Activated CD8-positive, alpha-beta T cell treated with anti-CD3 and anti-CD28 coated beads for 36 hours (primary cell): ENCODE results near the gene GRM6. TPM values are rescaled to one million over a fixed set of nuclear protein-coding genes. Genes with fewer than 3 reads are reported as not detected.

Experiments used
- ATAC-seq: fragments of 200-7000 bp; cut with Tn5 transposase; one replicate; pipeline ENCODE4 v1.10.0; 2021; ENCODE audit warnings: mild to moderate bottlenecking, moderate library complexity
- CTCF ChIA-PET: fragments of 350-600 bp; sonication (Branson Sonifier 250); formaldehyde crosslinking; loops from one replicate; lab custom pipeline; 2021; ENCODE audit warnings: antibody characterized with exemption; lab: Charles Lee
- POLR2A ChIA-PET: fragments of 350-600 bp; sonication (Branson Sonifier 250); formaldehyde crosslinking; loops from one replicate; lab custom pipeline; 2021; ENCODE audit warnings: antibody characterized with exemption; lab: Charles Lee
- DNase-seq: peaks from one replicate; pipeline ENCODE4 v3.0.0-alpha.2; 2020
- H3K27ac Mint-ChIP-seq: one replicate; pipeline ENCODE4 v1.8.0; 2021; ENCODE audit warnings: mild to moderate bottlenecking, mixed read lengths
- H3K27me3 Mint-ChIP-seq: one replicate; pipeline ENCODE4 v1.8.0; 2021; ENCODE audit warnings: mixed read lengths
- H3K36me3 Mint-ChIP-seq: one replicate; pipeline ENCODE4 v1.8.0; 2021; ENCODE audit warnings: low read depth, mixed read lengths
- H3K4me1 Mint-ChIP-seq: one replicate; pipeline ENCODE4 v1.8.0; 2021; ENCODE audit warnings: low read depth, mixed read lengths
- H3K4me3 Mint-ChIP-seq: one replicate; pipeline ENCODE4 v1.8.0; 2021; ENCODE audit warnings: mild to moderate bottlenecking, moderate library complexity, mixed read lengths
- H3K9me3 Mint-ChIP-seq: one replicate; pipeline ENCODE4 v1.8.0; 2021; ENCODE audit warnings: mixed read lengths
- CTCF ChIP-seq: fragments of 200-600 bp; IDR thresholded peaks from one replicate; pipeline ENCODE4 v1.8.0; 2022; ENCODE audit warnings: antibody characterized with exemption, mild to moderate bottlenecking
- intact Hi-C: fragments of 100-400 bp; cut with micrococcal nuclease; formaldehyde crosslinking; loops from one replicate; pipeline ENCODE4 v1.10.0; 2022
- total RNA-seq, 2 experiments: library from RNA; stranded (reverse); gene quantifications; one replicate each; pipeline ENCODE4 v1.2.3, GENCODE V29; 2021

Gene GRM6
- total RNA-seq, 2 experiments from 2014 or later = not detected

GRCh38 chr5:178965465-178966055 is 29.6 kb downstream of the GRM6 start:
- DNase-seq (no peak), ATAC-seq (no peak)
- no peaks in the 10 kb centered on the region for H3K4me1 Mint-ChIP-seq
- POLR2A ChIA-PET = interaction anchor here (0.6 kb wide), 1 partner anchor 78 kb away, joined by 3 read pairs; no protein-coding TSS in a partner anchor
- CTCF ChIA-PET = no interaction called here
- H3K27ac Mint-ChIP-seq = no peak overlapping the region
- no peak overlapping the region for H3K4me3 Mint-ChIP-seq
- H3K9me3 Mint-ChIP-seq = peaks cover 65% of the 10 kb centered on the region
- peaks cover 26% of the 10 kb centered on the region for H3K36me3 Mint-ChIP-seq
- H3K27me3 Mint-ChIP-seq = no peaks in the 10 kb centered on the region
- intact Hi-C loops = no loop called here
- no peak for TF ChIP-seq CTCF

- H3K9me3 Mint-ChIP-seq = peaks cover 64% of the 10 kb centered on the region
- DNase-seq (no peak), ATAC-seq (no peak)
- H3K4me1 Mint-ChIP-seq = no peaks in the 10 kb centered on the region
- no peak overlapping the region for H3K27ac Mint-ChIP-seq
- peaks cover 46% of the 10 kb centered on the region for H3K36me3 Mint-ChIP-seq
- POLR2A ChIA-PET = no interaction called here
- intact Hi-C loops = no loop called here
- no peak overlapping the region for H3K4me3 Mint-ChIP-seq
- peaks cover 32% of the 10 kb centered on the region for H3K27me3 Mint-ChIP-seq
- CTCF ChIA-PET = no interaction called here
- no peak for TF ChIP-seq CTCF
Observed at GRCh38 chr5:178941361-178941760, 53.8 kb downstream of the GRM6 start.

GRCh38 chr5:178940569-178941360 is 54.4 kb downstream of the GRM6 start, which contains the start of gene ZNF454:
TSS of gene ZNF454 (plus strand) at chr5:178941198. CDS start at chr5:178942792, 1,594 bp downstream.
- Mint-ChIP-seq H3K4me3 (no peak within 1 kb of the TSS), H3K27me3 (peaks cover 32% of the 10 kb centered on the region), H3K27ac (no peak within 1 kb of the TSS), H3K4me1 (no peaks in the 10 kb centered on the region), H3K36me3 (peaks cover 47% of the 10 kb centered on the region), H3K9me3 (peaks cover 68% of the 10 kb centered on the region)
- DNase-seq = no peak
- ATAC-seq = no peak
- POLR2A ChIA-PET = interaction anchor here (1.5 kb wide), 1 partner anchor 12 kb away, joined by 5 read pairs; no protein-coding TSS in a partner anchor
- intact Hi-C loops = no loop called here
- CTCF ChIA-PET = no interaction called here
- TF ChIP-seq CTCF = no peak

- H3K4me1 Mint-ChIP-seq = no peaks in the 10 kb centered on the region
- H3K9me3 Mint-ChIP-seq = peaks cover 79% of the 10 kb centered on the region
- no peak for TF ChIP-seq CTCF
- DNase-seq = no peak
- no peak for ATAC-seq
- no peak overlapping the region for H3K27ac Mint-ChIP-seq
- H3K36me3 Mint-ChIP-seq = peaks cover 72% of the 10 kb centered on the region
- CTCF ChIA-PET = no interaction called here
- intact Hi-C loops = no loop called here
- H3K4me3 Mint-ChIP-seq = no peak overlapping the region
- H3K27me3 Mint-ChIP-seq = no peaks in the 10 kb centered on the region
- POLR2A ChIA-PET = no interaction called here
Observed at GRCh38 chr5:178931846-178932760, 63.0 kb downstream of the GRM6 start.

Other genes with a start within 250 kb of the GRM6 start
- 1 to 10 TPM; 7.1 to 8.4 TPM for gene ZNF354B, start 135.4 kb downstream of the GRM6 start, total RNA-seq
- under 1 TPM; 0.36 to 0.69 TPM for gene ZFP2, start 99.4 kb downstream of the GRM6 start, total RNA-seq
- gene ZNF454, start 54.1 kb downstream of the GRM6 start, total RNA-seq = not detected
- 1 to 10 TPM; 2.3 to 2.6 TPM for gene ZNF879, start 28.5 kb upstream of the GRM6 start, total RNA-seq
- gene ZNF354C, start 65.1 kb upstream of the GRM6 start, total RNA-seq = 1 to 10 TPM; 7.0 to 7.4 TPM